Skin of body (tissue), 2 donors: ENCODE measurements around the gene SYTL3. TPM values are rescaled to one million over a fixed set of nuclear protein-coding genes. Genes with fewer than 3 reads are reported as not detected.

Source experiments
- small RNA-seq: library from RNA; depleted of rRNA; stranded (forward); fragments of <200 nt; gene quantifications from one replicate; pipeline ENCODE3, GENCODE V24; 2014; ENCODE audit warnings: low replicate concordance
- total RNA-seq: library from RNA; depleted of rRNA; stranded (reverse); fragments of >200 nt; gene quantifications from one replicate; pipeline ENCODE4 v1.2.3, GENCODE V29; 2014

The SYTL3 gene
- total RNA-seq, 1 donor from 2014 or later = 2.7 TPM

Small RNA genes lying within 50 kb of the gene (small RNA-seq; reads per million reads assigned to genes)
- gene MIR3918 = not detected
- not detected for gene MIR7161

Other genes starting within 250 kb of the SYTL3 start
- 20.1 TPM for gene TMEM181, start 90.0 kb upstream of the SYTL3 start, total RNA-seq
- gene DYNLT1, start 5.3 kb upstream of the SYTL3 start, total RNA-seq = 35.2 TPM
- 108 TPM for gene EZR, start 169.3 kb downstream of the SYTL3 start, total RNA-seq